Measurements from ENCODE around the gene DAB2IP.

GRCh38 chr9:121737481-121737931, 86.1 kb downstream of the DAB2IP start:
- TF ChIP-seq, protein P1, sequence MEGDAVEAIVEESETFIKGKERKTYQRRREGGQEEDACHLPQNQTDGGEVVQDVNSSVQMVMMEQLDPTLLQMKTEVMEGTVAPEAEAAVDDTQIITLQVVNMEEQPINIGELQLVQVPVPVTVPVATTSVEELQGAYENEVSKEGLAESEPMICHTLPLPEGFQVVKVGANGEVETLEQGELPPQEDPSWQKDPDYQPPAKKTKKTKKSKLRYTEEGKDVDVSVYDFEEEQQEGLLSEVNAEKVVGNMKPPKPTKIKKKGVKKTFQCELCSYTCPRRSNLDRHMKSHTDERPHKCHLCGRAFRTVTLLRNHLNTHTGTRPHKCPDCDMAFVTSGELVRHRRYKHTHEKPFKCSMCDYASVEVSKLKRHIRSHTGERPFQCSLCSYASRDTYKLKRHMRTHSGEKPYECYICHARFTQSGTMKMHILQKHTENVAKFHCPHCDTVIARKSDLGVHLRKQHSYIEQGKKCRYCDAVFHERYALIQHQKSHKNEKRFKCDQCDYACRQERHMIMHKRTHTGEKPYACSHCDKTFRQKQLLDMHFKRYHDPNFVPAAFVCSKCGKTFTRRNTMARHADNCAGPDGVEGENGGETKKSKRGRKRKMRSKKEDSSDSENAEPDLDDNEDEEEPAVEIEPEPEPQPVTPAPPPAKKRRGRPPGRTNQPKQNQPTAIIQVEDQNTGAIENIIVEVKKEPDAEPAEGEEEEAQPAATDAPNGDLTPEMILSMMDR (IDR thresholded peaks at IDR 0.05; ENCODE audit: insufficient read depth, low read depth, low read length) = no peak
- TF ChIP-seq EZH2 (IDR thresholded peaks at IDR 0.05; ENCODE audit: insufficient read depth, low read length) = no peak
